M059J (cell line): ENCODE measurements around the gene ZNF618. TPM values are rescaled to one million over a fixed set of nuclear protein-coding genes. Genes with fewer than 3 reads are reported as not detected.

Source experiments
- DNase-seq: peaks from one replicate; pipeline ENCODE4 v3.0.0-alpha.2; 2012; ENCODE audit warnings: low read depth
- total RNA-seq: library from RNA; depleted of rRNA; stranded (reverse); fragments of >200 nt; shearing (Covaris generic); gene quantifications from 2 replicates; pipeline ENCODE4 v1.2.3, GENCODE V29; 2014

Gene ZNF618
- total RNA-seq, 1 experiment from 2014 or later, result 5.7 TPM

DNA sequence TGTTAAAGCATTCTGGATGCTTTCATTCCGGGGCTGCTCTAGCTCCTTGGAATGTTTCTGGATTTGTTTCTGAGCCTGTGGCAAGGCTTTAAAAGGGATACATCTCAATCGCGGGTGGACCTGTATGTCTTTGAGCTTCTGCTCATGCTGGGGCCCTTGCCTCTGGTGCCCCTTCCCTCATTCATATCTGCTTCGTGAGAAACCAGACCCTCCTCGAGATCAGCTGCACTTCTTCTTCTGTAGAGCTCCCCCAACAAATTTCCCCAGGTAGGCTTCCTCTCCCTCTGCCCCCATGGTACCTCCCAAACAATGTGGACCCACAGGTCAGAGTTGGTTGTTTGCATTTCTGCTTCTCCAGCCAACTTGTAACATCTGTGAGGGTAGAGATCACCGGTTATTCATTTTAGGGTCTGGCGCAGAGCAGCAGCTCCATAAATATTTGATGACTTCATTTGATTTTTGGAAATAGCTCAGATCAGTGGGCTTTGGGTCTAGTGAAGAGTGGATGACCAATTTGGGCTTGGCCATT is 6.6 kb downstream of the ZNF618 start:
- DNase-seq, result no peak

DNA sequence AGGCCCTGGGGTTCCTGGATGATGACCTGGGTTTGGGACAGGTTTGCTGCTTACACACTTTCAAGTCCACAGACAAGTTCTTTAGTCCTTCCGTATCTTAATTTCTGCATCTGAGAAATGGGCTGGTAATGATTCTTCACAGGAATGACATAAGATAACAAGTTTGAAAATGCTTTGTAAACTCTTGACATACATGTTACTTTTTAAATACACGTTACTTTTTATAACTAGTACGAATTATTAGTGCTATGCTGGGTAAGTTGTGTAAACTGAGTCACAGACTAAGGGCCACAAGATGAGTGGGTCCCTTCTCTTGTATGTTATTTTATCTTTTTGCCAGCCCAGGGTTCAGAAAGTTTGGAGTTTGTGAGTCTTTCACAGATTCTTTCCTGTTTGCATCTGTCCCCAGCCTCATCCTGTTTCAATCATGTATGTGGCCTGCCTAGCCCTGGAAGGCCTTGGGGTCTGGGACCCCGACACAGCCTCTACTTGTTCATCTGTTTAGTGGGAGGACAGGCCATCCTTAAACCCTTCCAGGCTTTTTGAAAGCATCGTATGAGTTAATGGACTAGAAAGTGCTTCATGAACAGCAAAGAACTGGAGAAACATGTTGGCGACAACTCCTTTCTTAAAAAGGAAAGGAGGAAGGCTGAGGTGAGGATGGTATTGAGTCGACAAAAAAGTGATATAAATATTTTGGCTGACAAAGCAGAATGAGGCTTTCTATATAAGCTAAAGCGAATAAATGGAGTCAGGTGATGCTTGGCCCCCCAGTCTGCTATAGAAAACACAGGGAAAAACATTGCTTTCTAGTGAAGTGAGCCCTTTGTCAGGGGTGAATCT is 9.3 kb downstream of the ZNF618 start:
- no peak for DNase-seq

DNA sequence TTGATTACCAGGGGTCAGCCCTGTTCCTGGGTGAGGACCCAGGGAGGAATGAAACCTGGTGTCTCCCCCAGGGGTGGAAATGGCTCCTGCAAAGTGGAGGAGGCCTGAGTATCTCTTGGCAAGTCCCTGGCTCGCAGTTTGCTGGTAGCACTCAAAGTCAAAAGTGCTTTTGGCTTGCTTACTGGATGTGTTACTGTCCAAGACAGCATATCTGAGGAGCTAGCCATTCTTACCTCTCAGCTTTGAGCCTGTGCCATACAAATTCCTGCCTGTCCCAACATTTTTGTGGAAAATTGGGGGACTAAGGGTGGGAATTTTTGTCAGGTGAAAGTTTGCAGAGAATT is 9.9 kb downstream of the ZNF618 start:
- DNase-seq, result peak; percentile 55

GRCh38 chr9:113886466-113886865 is 10.4 kb downstream of the ZNF618 start:
- DNase-seq, result peak; percentile 66

DNA sequence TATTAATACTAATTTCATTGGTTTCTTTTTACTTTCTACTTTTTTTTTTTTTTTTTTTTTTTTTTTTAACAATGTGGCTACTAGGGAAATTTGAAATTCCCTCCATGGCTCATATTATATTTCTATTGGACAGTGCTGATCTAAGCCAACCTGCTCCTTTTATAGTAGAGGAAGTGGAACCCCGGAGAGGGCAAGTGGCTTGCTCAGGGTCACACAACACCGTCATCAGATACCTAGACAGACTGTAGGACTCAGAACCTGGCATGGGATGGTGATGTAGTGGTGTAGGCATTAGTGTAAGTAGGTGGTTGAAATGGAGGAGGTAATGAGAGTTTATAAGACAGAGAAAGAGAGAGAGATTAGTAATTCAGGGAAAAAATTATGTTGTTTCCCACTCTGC is 10.8 kb downstream of the ZNF618 start:
- peak; percentile 74 for DNase-seq

- DNase-seq, result no peak
These were observed 11.3 kb downstream of the ZNF618 start for GRCh38 chr9:113887436-113887835.

GRCh38 chr9:113888336-113888735 is 12.2 kb downstream of the ZNF618 start:
- DNase-seq, result no peak

DNA sequence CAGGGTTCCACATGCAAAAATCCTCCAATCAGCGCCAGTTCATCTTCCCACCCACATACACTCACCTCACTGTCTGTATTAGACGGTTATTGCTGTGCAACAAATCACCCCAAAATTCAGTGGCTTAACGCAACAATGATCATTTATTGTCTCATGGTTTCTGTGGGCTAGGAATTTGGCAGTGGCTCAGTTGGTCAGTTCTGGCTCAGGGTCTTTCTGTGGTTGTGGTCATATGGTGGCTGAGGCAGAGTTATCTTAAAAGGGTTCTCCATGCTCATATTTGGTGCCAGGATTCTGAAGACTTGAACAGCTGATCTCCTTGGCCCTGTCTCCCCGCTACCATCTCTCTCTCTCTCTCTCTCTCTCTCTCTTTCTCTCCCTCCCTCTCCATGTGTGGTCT is 12.9 kb downstream of the ZNF618 start:
- no peak for DNase-seq

DNA sequence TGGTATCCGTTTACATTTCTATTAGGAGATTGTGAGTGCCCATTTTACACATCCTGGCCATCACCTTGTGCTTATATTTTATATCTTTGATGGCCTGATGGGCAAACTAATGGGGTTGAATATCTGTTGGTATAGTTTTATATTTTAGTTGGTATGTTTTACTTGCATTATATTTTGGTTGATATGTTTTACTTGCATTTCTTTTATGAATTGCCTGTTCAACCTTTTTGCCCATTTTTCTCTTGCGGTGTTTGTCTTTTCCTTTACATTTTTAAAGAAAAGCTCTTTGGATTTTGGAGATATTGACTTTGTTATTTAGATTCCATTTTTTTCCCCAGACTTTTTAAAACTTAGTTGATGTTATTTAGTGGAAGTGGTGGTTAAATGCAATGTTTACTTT is 14.6 kb downstream of the ZNF618 start:
- no peak for DNase-seq

GRCh38 chr9:113892861-113893491 is 16.9 kb downstream of the ZNF618 start:
- DNase-seq, result no peak

GRCh38 chr9:113894166-113894565 is 18.1 kb downstream of the ZNF618 start:
- DNase-seq, result no peak

GRCh38 chr9:113895526-113895925 is 19.4 kb downstream of the ZNF618 start:
- DNase-seq, result peak; percentile 47

DNA sequence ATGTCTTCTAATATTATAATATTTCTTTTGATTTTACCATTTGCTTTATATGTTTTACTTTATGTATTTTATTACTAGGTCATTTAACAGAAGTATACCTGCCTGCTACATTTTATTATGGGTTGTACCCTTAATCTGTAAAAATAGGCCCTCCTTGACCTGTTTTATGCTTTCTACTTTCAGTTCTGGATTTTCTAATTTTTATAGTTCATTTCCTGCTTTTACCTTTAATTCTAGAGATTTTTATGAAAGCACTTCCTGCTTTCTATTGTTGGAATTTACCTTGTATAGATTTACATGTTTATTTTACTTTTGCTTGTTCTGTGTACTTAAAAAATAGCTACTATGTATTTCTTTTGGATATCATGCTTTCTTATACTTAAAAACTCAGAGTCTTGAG is 20.6 kb downstream of the ZNF618 start:
- no peak for DNase-seq

DNA sequence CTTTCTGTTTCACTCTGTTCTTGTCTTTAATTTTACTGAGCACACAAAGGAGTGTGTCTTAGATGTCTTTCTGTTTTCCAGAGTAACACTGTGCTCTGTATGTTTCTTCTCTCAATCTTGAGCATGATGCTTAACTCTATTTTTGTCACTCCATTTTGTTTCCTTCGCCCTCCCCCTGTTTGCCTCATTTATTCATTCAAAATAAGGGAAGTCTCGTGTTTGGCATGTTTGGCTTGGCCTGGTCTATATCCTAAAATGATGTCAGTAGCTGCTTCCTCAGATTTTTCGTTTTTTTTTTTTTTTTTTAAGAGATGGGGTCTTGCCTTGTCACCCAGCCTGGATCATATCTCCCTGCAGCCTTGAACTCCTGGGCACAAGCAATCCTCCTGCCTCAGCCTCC is 22.0 kb downstream of the ZNF618 start:
- no peak for DNase-seq

DNA sequence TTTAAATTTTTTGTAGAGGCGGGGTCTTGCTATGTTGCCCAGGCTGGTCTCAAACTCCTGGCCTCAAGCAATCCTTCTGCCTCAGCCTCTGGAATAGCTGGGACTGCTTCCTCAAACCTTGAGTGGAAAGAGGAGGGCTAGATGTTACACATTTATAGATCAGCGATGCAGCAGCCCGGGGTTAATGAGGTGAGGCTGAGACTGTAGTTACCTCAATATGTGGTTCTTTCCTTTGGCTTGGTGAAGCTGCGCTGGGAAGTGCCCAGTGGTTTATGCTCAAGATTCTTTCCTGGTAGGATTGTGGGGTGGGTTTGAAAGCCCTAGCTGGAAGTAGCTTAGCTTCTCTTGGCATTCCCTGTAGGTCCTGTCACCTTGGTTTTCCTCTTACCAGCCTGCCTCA is 22.5 kb downstream of the ZNF618 start:
- no peak for DNase-seq

GRCh38 chr9:113899205-113899604 is 23.1 kb downstream of the ZNF618 start:
- DNase-seq, result no peak

DNA sequence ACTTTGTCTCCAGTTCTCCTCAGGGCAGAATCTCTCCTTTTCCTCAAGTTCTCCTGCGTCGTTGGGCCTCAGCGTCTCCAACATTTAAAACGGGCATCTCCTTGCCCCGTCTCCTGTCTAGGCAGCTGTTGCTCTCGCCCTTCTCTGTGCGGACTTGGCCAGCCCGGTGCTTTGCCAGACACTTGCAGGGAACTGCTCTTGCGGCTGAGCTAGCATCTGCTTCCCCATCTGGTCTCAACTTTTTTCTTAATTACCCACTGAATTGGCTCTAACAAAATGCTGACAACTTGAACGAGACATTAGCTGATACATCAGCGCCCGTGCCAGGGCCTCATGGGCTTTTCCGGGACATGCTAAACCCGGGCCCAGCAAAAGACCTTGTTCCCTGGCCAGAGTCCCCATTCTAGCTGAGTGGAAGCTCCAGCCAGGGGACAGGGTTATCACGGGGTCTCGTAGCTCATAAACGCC is 25.1 kb downstream of the ZNF618 start:
- DNase-seq, result no peak

DNA sequence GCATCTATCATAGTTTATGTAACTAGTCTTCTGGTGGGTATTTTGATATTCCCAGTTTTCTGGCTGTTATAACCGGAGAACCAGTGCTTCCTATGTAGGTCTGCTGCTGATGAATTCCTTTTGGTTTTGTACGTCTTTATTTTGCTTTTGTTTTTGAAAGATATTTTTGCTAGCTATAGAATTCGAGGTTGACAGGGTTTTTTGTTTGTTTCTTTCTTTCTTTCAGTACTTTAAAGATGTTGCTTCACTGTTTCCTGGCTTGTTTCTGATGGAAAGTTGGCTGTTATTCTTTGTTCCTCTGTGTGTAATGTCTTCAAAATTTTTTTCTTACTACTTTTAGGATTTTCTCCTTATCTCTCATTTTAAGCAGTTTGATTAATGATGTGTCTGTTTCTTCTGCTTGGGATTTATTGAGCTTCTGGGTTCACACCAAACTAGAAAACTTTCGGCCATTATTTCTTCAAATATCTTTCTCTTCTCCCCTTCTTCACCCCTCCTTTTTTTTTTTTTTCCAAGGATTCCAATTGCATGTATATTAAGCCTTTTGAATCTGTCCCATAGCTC is 27.5 kb downstream of the ZNF618 start:
- DNase-seq, result no peak

DNA sequence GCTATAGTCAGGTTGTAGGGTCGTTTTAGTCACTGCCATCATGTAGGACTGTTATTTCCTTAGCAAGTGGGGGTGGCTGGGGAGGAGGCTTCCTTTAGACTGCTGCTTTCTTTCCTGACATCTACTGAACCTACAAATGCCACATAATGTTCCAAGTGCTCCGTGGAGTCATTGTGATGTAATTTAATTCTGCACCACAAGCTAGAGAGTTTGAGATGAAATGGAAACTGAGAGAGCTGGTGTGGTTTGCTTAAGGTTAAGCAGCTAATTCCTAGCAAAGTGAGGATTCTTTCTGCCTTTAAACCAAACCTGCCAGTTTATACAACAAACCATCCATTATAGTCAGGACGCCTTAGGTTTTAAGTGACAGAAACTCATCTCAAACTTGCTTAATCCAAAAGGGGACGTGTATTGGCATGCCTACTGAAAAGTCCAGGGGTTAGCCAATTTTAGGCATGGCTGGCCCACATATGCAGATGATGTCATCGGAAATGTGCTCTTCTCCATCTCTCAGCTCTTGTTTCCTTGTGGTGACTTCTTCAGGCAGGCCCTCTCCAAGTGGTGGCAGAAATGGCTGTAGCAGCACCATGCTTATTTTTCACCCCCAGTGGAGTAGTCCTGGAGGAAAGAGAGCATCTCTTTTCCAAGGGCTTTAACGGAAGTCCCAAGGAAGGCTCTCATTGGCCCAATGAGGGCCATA is 30.5 kb downstream of the ZNF618 start:
- peak; percentile 59 for DNase-seq

DNA sequence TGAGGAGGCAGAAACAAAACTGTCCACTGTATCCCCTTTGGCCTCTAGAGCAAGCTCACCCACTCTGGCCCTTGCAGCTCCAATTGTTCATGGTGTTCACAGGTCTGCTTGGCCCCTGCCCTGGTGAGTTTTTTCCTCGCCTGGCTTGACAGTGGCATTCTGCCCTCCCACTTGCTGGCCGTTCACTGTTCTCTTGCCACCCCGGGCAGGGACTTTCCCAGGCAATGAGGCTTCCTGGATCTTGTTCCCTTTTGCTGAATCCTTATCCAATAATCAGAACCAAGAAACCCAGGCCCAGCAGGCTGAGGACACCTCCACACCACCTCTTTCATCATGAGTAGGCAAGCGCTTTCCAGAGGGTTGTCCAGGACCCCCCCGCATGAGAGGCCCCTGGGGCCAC is 31.2 kb downstream of the ZNF618 start:
- DNase-seq, result peak; percentile 47

DNA sequence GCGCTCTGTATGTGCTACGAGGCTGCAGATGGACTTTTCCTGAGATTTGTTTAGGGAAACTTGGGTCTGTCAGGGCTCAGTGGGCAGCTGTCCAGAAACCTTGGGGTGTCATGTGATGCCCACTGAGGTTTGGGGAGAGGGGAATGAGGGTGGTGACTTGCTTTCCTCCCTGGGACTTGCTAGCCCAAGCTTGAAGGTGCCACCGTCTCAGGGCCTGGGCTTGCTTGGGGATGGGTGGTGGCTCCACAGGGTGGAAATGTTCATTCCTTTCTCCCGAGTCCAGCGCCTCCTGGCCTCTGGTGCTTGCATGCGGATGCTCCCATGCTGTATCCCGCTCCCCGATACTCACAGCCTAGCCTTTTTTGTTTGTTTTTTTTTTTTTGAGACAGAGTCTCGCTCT is 33.3 kb downstream of the ZNF618 start:
- DNase-seq, result no peak

DNA sequence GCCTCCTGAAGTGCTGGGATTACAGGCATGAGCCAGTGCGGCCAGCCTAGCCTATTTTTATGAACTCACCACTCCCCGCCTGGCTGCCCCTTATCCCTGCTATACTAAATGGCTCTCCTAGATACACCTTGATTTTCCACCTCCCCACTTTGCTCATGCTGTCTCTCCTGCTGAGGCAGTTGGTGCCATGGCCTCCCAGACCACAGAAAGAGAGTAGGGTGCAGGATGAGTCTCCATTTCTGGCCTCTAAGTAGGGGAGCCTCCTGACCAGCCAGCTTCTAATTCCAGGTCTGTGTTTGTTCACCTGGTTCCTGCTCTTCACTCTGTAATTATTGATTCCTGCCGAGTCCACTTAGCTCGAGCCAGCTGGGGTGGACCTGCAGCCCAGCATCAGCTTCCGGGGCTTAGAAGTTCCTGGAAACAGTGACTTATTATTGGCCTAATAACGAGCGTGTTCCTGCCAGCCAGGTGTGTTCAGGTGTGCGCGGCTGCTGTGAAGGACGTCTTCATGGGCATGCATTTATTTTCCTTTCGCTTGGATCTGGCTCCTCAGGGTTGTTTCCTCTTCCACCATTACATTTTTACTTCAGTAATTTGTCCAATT is 34.0 kb downstream of the ZNF618 start:
- no peak for DNase-seq
